ENCODE results near the gene RNF128.

GRCh38 chrX:106711375-106711774 is 15.1 kb upstream of the RNF128 start:
- TF ChIP-seq POLR2AphosphoS5 (IDR thresholded peaks at IDR 0.05; ENCODE audit: low read depth, low read length) (no peak), SIN3A (IDR thresholded peaks at IDR 0.05; ENCODE audit: borderline replicate concordance, insufficient read depth, low read length) (no peak), REST (IDR thresholded peaks at IDR 0.05; ENCODE audit: insufficient read depth in 1 of 2, low read depth in 2 of 2, low read length in 2 of 2) (no peak), FOXP2 (optimal IDR thresholded peaks at IDR 0.05; ENCODE audit: borderline replicate concordance, extremely low read depth, extremely low read length, insufficient read depth) (no peak), TAF1 (IDR thresholded peaks at IDR 0.05; ENCODE audit: borderline replicate concordance, insufficient read depth, low read length) (no peak)
